Activated CD8-positive, alpha-beta memory T cell treated with anti-CD3 and anti-CD28 coated beads, Interleukin-2, amount 50 U/mL, for 24 hours (primary cell): Measurements from ENCODE around the gene MIOX.
A peak's percentile ranks its signal among the peaks of the same experiment; 100 is the strongest.

Experiments
- DNase-seq: peaks from one replicate; pipeline ENCODE4 v3.0.0-alpha.2; 2020; ENCODE audit errors: extremely low read depth

Gene MIOX

GRCh38 chr22:50490531-50491308 lies 4.1 kb downstream of the MIOX start:
- no peak for DNase-seq

GRCh38 chr22:50497093-50497492 lies 10.4 kb downstream of the MIOX start:
- DNase-seq, result no peak

- peak; percentile 30 for DNase-seq
These were observed 11.7 kb downstream of the MIOX start for GRCh38 chr22:50498322-50498890.

- DNase-seq, result no peak
These were observed 13.8 kb downstream of the MIOX start for GRCh38 chr22:50500452-50500851.

- no peak for DNase-seq
These were observed 15.4 kb downstream of the MIOX start for GRCh38 chr22:50502096-50502495.

GRCh38 chr22:50502628-50503474 lies 16.2 kb downstream of the MIOX start:
- no peak for DNase-seq

GRCh38 chr22:50503475-50504145 lies 17.0 kb downstream of the MIOX start:
- no peak for DNase-seq

GRCh38 chr22:50504369-50505211 lies 17.9 kb downstream of the MIOX start:
- DNase-seq, result no peak

GRCh38 chr22:50505276-50505775 lies 18.7 kb downstream of the MIOX start:
- DNase-seq, result no peak

GRCh38 chr22:50505776-50506610 lies 19.3 kb downstream of the MIOX start:
- DNase-seq, result no peak

GRCh38 chr22:50506611-50507420 lies 20.2 kb downstream of the MIOX start:
- DNase-seq, result no peak

- DNase-seq, result peak; percentile 68
These were observed 20.8 kb downstream of the MIOX start, which contains the start of gene LMF2 for GRCh38 chr22:50507421-50507990. Gene LMF2 (minus strand): TSS chr22:50507702. CDS start chr22:50507675, 27 bp downstream.

GRCh38 chr22:50507991-50508884 lies 21.6 kb downstream of the MIOX start, which contains the start of gene NCAPH2:
Gene NCAPH2 (plus strand): TSS chr22:50508224. CDS start chr22:50508338, 114 bp downstream.
- DNase-seq, result peak; percentile 92

- DNase-seq, result no peak
These were observed 22.2 kb downstream of the MIOX start for GRCh38 chr22:50508897-50509296.

GRCh38 chr22:50513175-50513574 lies 26.5 kb downstream of the MIOX start:
- DNase-seq, result no peak

GRCh38 chr22:50516068-50516467 lies 29.4 kb downstream of the MIOX start:
- DNase-seq, result no peak

GRCh38 chr22:50516891-50517290 lies 30.2 kb downstream of the MIOX start:
- no peak for DNase-seq
